GM12865 (cell line): ENCODE data around the gene ZNF74.
"Not testable (repeated sequence)": the region's sequence is repeated elsewhere in the genome, so short reads cannot be mapped to it uniquely, and the experiment has no call there.

Experiments used
- DNase-seq: peaks from one replicate; pipeline ENCODE4 v3.0.0; 2010; ENCODE audit warnings: low read depth
- H3K4me3 ChIP-seq: 2 replicates; pipeline ENCODE4 v1.5.1; 2011; ENCODE audit warnings: mild to moderate bottlenecking, low read depth, low read length, control low read depth
- CTCF ChIP-seq: IDR thresholded peaks from 2 replicates; pipeline ENCODE4 v1.5.1; 2011; ENCODE audit warnings: low read length, control low read depth, low read depth, inconsistent platforms; ENCODE audit not compliant: insufficient read depth; ENCODE audit errors: missing control alignments

ZNF74 gene

DNA sequence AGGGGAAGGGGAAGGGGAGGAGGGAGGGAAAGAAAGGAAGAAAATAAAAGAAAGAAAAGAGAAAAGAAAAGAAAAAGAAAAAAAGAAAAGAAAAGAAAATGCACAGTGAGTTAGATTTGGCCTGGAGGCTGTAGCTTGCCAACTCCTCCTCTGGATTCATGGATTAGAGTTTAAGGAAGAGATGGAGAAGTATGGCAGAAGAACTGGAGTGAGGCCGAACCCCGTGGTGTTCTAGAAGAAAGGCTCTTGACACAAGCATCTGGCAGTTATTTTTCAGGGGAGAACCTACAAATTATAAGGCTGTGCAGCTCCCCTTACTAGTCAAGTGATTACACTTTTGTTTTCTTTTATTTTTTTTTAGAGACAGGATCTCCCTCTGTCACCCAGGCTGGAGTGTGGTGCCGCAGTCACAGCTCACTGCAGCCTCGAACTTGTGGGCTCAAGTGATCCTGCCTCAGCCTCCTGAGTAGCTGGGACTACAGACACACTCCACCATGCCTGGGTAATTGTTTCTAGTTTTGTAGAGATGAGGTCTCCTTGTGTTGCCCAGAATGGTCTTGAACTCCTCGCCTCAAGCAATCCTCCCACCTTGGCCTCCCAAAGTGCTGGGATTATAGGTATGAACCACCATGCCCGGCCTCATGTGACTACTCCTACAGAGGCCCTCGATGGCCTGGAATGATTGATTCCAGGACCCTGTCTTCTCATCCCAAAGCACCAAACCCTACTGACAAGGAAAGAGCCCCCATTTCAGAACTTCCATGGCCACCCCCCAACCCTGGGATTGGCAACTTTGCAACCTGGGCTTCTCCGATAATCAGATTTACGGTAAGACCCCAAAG, 19.5 kb downstream of the ZNF74 start:
- DNase-seq = no peak
- no peak overlapping the region for H3K4me3 ChIP-seq
- TF ChIP-seq CTCF = no peak

- no peak for DNase-seq
- H3K4me3 ChIP-seq = no peak overlapping the region
- TF ChIP-seq CTCF = no peak
Measured at GRCh38 chr22:20414059-20414440, 20.1 kb downstream of the ZNF74 start.

DNA sequence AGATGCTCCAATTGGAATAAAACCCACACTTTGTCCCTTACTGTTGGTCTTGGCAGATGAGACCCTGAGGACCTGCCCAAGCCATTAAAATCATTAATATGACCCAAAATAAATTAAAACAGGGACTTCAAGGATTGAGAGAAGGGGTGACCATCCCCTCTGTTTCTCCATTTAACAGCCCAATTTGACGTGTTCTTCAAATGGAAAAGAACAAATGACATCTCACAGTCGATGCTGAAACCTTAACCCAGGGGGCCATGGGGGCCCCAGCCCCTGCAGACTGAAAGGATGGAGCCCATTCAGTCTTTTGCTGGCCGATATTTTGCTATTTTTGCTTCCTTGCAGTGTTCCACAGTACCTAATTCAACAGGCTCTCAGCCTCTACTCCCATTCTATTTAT, 20.5 kb downstream of the ZNF74 start:
- no peak for DNase-seq
- TF ChIP-seq CTCF = no peak

DNA sequence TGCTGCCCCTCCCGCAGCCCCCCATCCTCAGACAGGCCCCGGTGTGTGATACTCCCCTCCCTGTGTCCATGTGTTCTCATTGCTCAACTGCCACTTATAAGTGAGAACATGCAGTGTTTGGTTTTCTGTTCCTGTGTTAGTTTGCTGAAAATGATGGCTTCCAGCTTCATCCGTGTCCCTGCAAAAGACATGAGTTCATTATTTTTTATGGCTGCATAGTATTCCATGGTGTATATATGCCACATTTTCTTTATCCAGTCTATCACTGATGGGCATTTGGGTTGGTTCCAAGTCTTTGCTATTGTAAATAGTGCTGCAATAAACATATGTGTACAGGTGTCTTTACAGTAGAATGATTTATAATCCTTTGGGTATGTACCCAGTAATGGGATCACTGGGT, 21.3 kb downstream of the ZNF74 start:
- not testable (repeated sequence) for DNase-seq, H3K4me3 ChIP-seq

More for the DNA sequence above, 20.5 kb downstream of the ZNF74 start:
- no peak overlapping the region for H3K4me3 ChIP-seq

DNA sequence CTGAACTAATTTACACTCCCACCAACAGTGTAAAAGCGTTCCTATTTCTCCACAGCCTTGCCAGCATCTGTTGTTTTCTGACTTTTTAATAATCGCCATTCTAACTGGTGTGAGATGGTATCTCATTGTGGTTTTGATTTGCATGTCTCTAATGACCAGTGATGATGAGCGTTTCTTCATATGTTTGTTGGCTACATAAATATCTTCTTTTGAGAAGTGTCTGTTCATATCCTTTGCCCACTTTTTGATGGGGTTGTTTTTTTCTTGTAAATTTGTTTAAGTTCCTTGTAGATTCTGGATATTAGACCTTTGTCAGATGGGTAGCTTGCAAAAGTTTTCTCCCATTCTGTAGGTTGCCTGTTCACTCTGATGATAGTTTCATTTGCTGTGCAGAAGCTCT, 21.7 kb downstream of the ZNF74 start:
- not testable (repeated sequence) for H3K4me3 ChIP-seq, DNase-seq

GRCh38 chr22:20418211-20418788, 24.3 kb downstream of the ZNF74 start:
- no peak overlapping the region for H3K4me3 ChIP-seq
- peak; percentile 80 for DNase-seq
- peak; percentile 87 for TF ChIP-seq CTCF

DNA sequence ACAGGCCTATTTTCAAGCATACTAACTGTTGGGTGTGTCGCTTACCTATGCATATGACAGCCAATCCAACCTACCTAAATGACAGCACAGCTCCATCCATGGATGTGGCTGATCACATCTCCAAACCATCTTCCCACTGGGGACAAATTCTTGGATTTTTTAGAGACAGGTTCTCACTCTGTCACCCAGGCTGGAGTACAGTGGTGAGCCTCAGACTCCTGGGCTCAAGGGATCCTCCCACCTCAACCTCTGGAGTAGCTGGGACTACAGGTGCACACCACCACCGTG, 25.7 kb downstream of the ZNF74 start:
- DNase-seq = no peak
- H3K4me3 ChIP-seq = no peak overlapping the region
- no peak for TF ChIP-seq CTCF

- DNase-seq = no peak
- H3K4me3 ChIP-seq = no peak overlapping the region
- TF ChIP-seq CTCF = no peak
Measured at GRCh38 chr22:20420157-20420842, 26.3 kb downstream of the ZNF74 start.
